Glutamatergic neuron (in vitro differentiated cells): Measurements from ENCODE around the gene SKOR2. TPM values are rescaled to one million over a fixed set of nuclear protein-coding genes. Genes with fewer than 3 reads are reported as not detected.

Experiments
- DNase-seq: peaks from one replicate; pipeline ENCODE4 v3.0.0; 2022
- H3K27ac Mint-ChIP-seq: one replicate; pipeline ENCODE4 v1.8.0; 2020; ENCODE audit warnings: mild to moderate bottlenecking, mixed read lengths, inconsistent platforms; ENCODE audit not compliant: unreplicated experiment
- H3K27me3 Mint-ChIP-seq: one replicate; pipeline ENCODE4 v1.8.0; 2020; ENCODE audit warnings: mild to moderate bottlenecking, moderate library complexity, mixed read lengths, inconsistent platforms; ENCODE audit not compliant: unreplicated experiment
- H3K36me3 Mint-ChIP-seq: one replicate; pipeline ENCODE4 v1.8.0; 2020; ENCODE audit warnings: mild to moderate bottlenecking, mixed read lengths, inconsistent platforms; ENCODE audit not compliant: unreplicated experiment
- H3K4me1 Mint-ChIP-seq: one replicate; pipeline ENCODE4 v1.8.0; 2020; ENCODE audit warnings: mild to moderate bottlenecking, low read depth, mixed read lengths, inconsistent platforms; ENCODE audit not compliant: unreplicated experiment
- H3K4me3 Mint-ChIP-seq: one replicate; pipeline ENCODE4 v1.8.0; 2020; ENCODE audit warnings: mild to moderate bottlenecking, mixed read lengths, inconsistent platforms; ENCODE audit not compliant: unreplicated experiment
- H3K9me3 Mint-ChIP-seq: one replicate; pipeline ENCODE4 v1.8.0; 2020; ENCODE audit warnings: mild to moderate bottlenecking, moderate library complexity, mixed read lengths, inconsistent platforms; ENCODE audit not compliant: unreplicated experiment
- total RNA-seq: library from RNA; stranded (reverse); fragmentation: NEBNext Ultra II Directional; extraction: Animal tissue kit (Norgen Biotek cat#: 25700); gene quantifications from one replicate; pipeline ENCODE4 v1.2.1, GENCODE V29; 2021; ENCODE audit not compliant: unreplicated experiment
- TF ChIP-seq, protein P1 (sequence below): fragments of 200-600 bp; sonication (generic); IDR thresholded peaks from one replicate; pipeline ENCODE4 v1.5.0; 2021; ENCODE audit not compliant: partially characterized antibody, unreplicated experiment

SKOR2 gene
- total RNA-seq, 1 donor from 2014 or later: 6.7 TPM

DNA sequence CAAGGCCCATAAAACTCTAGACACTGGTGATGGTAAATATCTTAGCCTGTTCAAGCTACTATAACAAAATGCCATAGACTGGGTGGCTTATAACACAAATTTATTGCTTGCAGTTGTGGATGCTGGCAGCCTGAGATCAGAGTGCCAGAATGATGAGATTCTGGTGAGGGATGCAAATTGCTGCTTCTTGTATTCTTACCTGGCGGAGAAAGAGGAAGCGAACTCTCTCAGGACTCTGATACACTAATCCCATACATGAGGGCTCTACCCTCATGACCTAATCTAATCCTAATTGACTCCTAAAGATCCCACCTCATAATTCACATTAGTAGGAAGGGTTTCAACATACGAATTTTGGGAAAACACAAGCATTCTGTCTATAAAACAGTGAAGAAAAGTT, 70.7 kb downstream of the SKOR2 start:
- Mint-ChIP-seq H3K9me3 (peaks cover 4% of the 10 kb centered on the region), H3K27ac (no peak overlapping the region), H3K4me1 (no peaks in the 10 kb centered on the region), H3K27me3 (no peaks in the 10 kb centered on the region), H3K4me3 (no peak overlapping the region), H3K36me3 (no peaks in the 10 kb centered on the region)
- TF ChIP-seq, protein P1, sequence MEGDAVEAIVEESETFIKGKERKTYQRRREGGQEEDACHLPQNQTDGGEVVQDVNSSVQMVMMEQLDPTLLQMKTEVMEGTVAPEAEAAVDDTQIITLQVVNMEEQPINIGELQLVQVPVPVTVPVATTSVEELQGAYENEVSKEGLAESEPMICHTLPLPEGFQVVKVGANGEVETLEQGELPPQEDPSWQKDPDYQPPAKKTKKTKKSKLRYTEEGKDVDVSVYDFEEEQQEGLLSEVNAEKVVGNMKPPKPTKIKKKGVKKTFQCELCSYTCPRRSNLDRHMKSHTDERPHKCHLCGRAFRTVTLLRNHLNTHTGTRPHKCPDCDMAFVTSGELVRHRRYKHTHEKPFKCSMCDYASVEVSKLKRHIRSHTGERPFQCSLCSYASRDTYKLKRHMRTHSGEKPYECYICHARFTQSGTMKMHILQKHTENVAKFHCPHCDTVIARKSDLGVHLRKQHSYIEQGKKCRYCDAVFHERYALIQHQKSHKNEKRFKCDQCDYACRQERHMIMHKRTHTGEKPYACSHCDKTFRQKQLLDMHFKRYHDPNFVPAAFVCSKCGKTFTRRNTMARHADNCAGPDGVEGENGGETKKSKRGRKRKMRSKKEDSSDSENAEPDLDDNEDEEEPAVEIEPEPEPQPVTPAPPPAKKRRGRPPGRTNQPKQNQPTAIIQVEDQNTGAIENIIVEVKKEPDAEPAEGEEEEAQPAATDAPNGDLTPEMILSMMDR: no peak
- no peak for DNase-seq

DNA sequence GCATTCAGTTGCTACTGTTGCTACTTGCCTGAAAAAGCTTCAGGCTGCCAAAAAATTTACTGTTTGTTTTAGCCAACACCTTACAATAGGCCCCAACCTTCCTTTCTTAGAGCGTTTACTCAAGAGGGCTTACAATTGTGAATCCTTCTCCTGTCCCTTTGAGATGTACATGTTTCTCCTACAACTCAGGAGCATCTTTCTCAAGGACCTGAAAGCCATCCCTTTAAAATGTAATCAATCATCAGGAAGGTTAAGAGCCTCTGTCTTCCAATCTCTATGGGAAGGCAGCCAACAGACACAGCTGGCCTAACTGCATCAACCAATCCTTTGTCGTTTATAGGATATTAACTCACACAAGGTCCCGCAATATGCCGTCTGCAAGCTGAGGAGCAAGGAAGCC, 71.9 kb downstream of the SKOR2 start:
- TF ChIP-seq, protein P1: no peak
- H3K27me3 Mint-ChIP-seq: no peaks in the 10 kb centered on the region
- H3K4me3 Mint-ChIP-seq: no peak overlapping the region
- no peak overlapping the region for H3K27ac Mint-ChIP-seq
- no peaks in the 10 kb centered on the region for H3K36me3 Mint-ChIP-seq
- no peak for DNase-seq
- H3K4me1 Mint-ChIP-seq: no peaks in the 10 kb centered on the region
- H3K9me3 Mint-ChIP-seq: peaks cover 4% of the 10 kb centered on the region

DNA sequence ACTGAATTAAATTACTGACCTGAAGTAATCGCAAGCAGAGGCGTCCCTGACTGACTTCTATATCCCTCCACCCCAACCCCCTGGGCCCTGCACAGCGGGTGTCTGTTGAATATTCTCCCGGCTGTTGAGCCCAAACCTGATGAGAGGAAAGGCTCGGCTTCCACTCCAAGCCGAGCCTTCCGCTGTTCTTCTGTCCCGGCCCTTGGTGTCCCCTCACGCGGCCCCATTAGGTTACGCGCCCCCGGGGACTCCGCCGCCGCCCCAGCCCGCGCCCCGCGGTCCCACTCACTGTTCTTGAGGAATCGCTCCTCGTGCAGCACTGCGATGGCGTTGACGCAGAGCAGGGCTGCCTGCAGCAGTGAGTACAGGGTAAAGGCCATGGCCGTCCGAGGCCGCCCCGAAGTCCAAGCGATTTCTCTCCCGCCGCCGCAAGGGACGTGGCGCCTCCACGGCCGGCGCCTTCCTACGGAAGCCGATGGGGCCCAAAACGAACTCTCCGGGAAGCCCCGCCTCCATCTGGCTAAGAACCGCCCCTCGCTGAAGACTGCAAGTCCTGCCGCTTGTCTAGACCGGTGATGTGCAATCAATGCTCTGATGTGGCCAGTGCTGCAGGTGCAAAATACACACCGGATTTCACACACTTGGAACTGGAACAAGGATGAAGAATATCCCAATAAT, 75.4 kb downstream of the SKOR2 start, which contains the start of gene IER3IP1:
Gene IER3IP1, minus strand, starts transcription at position 467 of the 678 bp plus-strand sequence. Its CDS starts 87 bp downstream, at position 380.
- H3K4me1 Mint-ChIP-seq: no peaks in the 10 kb centered on the region
- peak within 1 kb of the TSS; percentile 63 for H3K27ac Mint-ChIP-seq
- H3K4me3 Mint-ChIP-seq: no peak within 1 kb of the TSS
- no peaks in the 10 kb centered on the region for H3K27me3 Mint-ChIP-seq
- DNase-seq: peak; percentile 97
- H3K9me3 Mint-ChIP-seq: peaks cover 2% of the 10 kb centered on the region
- H3K36me3 Mint-ChIP-seq: no peaks in the 10 kb centered on the region
- TF ChIP-seq, protein P1: no peak

DNA sequence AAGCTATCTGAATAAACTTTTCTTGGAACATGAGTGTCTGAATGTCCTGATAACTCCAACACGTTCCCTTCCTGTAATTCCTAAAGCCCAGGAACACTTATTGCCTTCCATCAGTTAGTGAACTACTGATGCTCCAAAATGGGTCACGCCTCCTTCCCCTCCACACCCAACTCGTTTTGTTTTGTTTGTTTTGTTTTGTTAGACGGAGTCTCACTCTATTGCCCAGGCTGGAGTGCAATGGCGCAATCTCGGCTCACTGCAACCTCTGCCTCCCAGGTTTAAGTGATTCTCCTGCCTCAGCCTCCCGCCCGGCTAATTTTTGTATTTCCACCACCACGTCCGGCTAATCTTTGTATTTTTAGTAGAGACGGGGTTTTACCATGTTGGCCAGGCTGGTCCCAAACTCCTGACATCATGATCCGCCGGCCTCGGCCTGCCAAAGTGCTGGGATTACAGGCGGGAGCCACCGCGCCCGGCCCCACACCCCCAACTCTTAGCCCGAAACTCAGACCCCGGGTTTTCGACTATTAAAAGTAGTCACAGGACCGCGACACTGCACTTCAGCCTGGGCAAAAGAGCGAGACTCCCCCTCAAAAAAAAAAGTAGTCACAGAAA, 76.1 kb downstream of the SKOR2 start:
- DNase-seq: peak; percentile 38
- peak overlapping the region; percentile 54 for H3K27ac Mint-ChIP-seq
- H3K9me3 Mint-ChIP-seq: peaks cover 2% of the 10 kb centered on the region
- no peaks in the 10 kb centered on the region for H3K4me1 Mint-ChIP-seq
- no peak overlapping the region for H3K4me3 Mint-ChIP-seq
- no peaks in the 10 kb centered on the region for H3K36me3 Mint-ChIP-seq
- TF ChIP-seq, protein P1: no peak
- H3K27me3 Mint-ChIP-seq: no peaks in the 10 kb centered on the region

DNA sequence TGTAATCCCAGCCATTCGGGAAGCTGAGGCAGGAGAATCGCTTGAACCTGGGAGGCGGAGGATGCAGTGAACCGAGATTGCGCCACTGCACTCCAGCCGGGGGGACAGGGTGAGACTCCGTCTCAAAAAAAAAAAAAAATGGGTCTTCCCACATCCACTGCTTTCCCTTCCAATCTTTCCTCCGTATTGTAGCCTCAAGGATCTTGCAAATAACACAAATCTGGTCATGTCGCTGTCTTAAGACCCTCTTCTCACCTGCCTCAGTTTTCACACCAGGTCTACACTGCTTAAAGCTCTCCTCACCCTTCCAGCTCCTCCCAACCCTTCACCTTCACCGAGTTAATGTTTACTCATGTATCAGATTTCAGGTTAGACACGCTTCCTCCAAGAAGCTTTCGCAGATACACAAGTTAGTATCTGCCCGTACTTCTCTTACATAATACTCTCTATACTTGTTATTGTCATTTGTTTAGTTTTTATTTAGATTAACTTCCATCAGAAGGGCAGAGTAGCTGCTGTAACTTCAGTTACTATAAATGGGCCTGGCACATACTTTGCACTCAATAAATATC, 76.8 kb downstream of the SKOR2 start:
- DNase-seq: no peak
- Mint-ChIP-seq H3K4me3 (no peak overlapping the region), H3K9me3 (peaks cover under 1% of the 10 kb centered on the region)

More for the DNA sequence above, 76.8 kb downstream of the SKOR2 start:
- TF ChIP-seq, protein P1: no peak
- H3K27ac Mint-ChIP-seq: no peak overlapping the region
- H3K4me1 Mint-ChIP-seq: no peaks in the 10 kb centered on the region
- H3K36me3 Mint-ChIP-seq: no peaks in the 10 kb centered on the region
- no peaks in the 10 kb centered on the region for H3K27me3 Mint-ChIP-seq
